GM12878 (cell line): ENCODE results near the gene GINS2. TPM values are rescaled to one million over a fixed set of nuclear protein-coding genes. Genes with fewer than 3 reads are reported as not detected.

Experiments used
- CBFB ChIP-seq: IDR thresholded peaks from 2 replicates; pipeline ENCODE4 v1.6.1; 2016; ENCODE audit warnings: antibody characterized with exemption, low read depth
- CEBPB ChIP-seq, 2 experiments: fragments of 150-350 bp in 1 of 2; IDR thresholded peaks; 2 replicates each; pipeline ENCODE4 v1.6.1; 2012 to 2014; ENCODE audit warnings: low read depth in 2 of 2, low read length in 2 of 2, borderline replicate concordance in 1 of 2, inconsistent platforms in 1 of 2
- CREB1 ChIP-seq: IDR thresholded peaks from 2 replicates; pipeline ENCODE4 v1.6.1; 2012; ENCODE audit warnings: low read depth, mild to moderate bottlenecking, inconsistent platforms
- EED ChIP-seq: sonication (generic); IDR thresholded peaks from 2 replicates; pipeline ENCODE4 v1.6.1; 2016; ENCODE audit warnings: antibody characterized with exemption, low read depth
- EGR1 ChIP-seq, 2 experiments: IDR thresholded peaks; 1 replicate in 1 of 2; 2 replicates in 1 of 2; pipeline ENCODE4 v1.6.1; 2011 to 2012; ENCODE audit warnings: low read depth in 2 of 2, low read length in 2 of 2, borderline replicate concordance in 1 of 2, mild to moderate bottlenecking in 1 of 2, moderate library complexity in 1 of 2
- ETV6 ChIP-seq, 2 experiments: fragments of 450-650 bp in 1 of 2; IDR thresholded peaks in 1 of 2; conservative IDR thresholded peaks in 1 of 2; 2 replicates each; pipeline ENCODE4 v1.6.1; 2014; ENCODE audit warnings: antibody characterized with exemption in 1 of 2, borderline replicate concordance in 1 of 2, low read depth in 1 of 2, mild to moderate bottlenecking in 1 of 2, moderate library complexity in 1 of 2
- FOXM1 ChIP-seq: IDR thresholded peaks from 2 replicates; pipeline ENCODE4 v1.6.1; 2012; ENCODE audit warnings: low read depth, mild to moderate bottlenecking, inconsistent platforms, low read length, moderate library complexity
- GABPA ChIP-seq: IDR thresholded peaks from 2 replicates; pipeline ENCODE4 v1.6.1; 2014; ENCODE audit warnings: antibody characterized with exemption, low read depth, mild to moderate bottlenecking, inconsistent platforms
- HCFC1 ChIP-seq: fragments of 150-350 bp; IDR thresholded peaks from 2 replicates; pipeline ENCODE4 v1.6.1; 2014; ENCODE audit warnings: low read length
- HDAC2 ChIP-seq: fragments of 200-600 bp; sonication (generic); IDR thresholded peaks from 2 replicates; pipeline ENCODE4 v1.6.1; 2017
- IKZF1 ChIP-seq: fragments of 450-650 bp; conservative IDR thresholded peaks from 2 replicates; pipeline ENCODE4 v1.6.1; 2017; ENCODE audit warnings: antibody characterized with exemption, mild to moderate bottlenecking
- LARP7 ChIP-seq: fragments of 450-650 bp; IDR thresholded peaks from 2 replicates; pipeline ENCODE4 v1.6.1; 2017; ENCODE audit warnings: mild to moderate bottlenecking
- PAX5 ChIP-seq: IDR thresholded peaks from 2 replicates; pipeline ENCODE4 v1.6.1; 2011; ENCODE audit warnings: low read depth, low read length, borderline replicate concordance
- RAD51 ChIP-seq: fragments of 450-650 bp; IDR thresholded peaks from 2 replicates; pipeline ENCODE4 v1.6.1; 2016; ENCODE audit warnings: moderate library complexity, mild to moderate bottlenecking, inconsistent platforms
- RB1 ChIP-seq: fragments of 450-650 bp; formaldehyde crosslinking; IDR thresholded peaks from 2 replicates; pipeline ENCODE4 v1.6.1; 2017; ENCODE audit warnings: mild to moderate bottlenecking, borderline replicate concordance
- RELA ChIP-seq: fragments of 450-650 bp; IDR thresholded peaks from 2 replicates; pipeline ENCODE4 v1.8.0; 2014; ENCODE audit warnings: borderline replicate concordance; ENCODE audit not compliant: partially characterized antibody
- SIN3A ChIP-seq: IDR thresholded peaks from 2 replicates; pipeline ENCODE4 v1.6.1; 2012; ENCODE audit warnings: low read depth, low read length, improper control_type of control experiment
- SIX5 ChIP-seq: IDR thresholded peaks from 2 replicates; pipeline ENCODE4 v1.6.1; 2011; ENCODE audit warnings: mild to moderate bottlenecking, low read depth, low read length, moderate library complexity; ENCODE audit not compliant: severe bottlenecking
- SMAD1 ChIP-seq: fragments of 450-650 bp; IDR thresholded peaks from 2 replicates; pipeline ENCODE4 v1.6.1; 2018; ENCODE audit warnings: mild to moderate bottlenecking, low read depth; ENCODE audit not compliant: partially characterized antibody
- SP1 ChIP-seq: IDR thresholded peaks from one replicate; pipeline ENCODE4 v1.6.1; 2011; ENCODE audit warnings: low read depth, low read length
- TBL1XR1 ChIP-seq: IDR thresholded peaks from 2 replicates; pipeline ENCODE4 v1.6.1; 2012; ENCODE audit warnings: low read depth, low read length, improper control_type of control experiment
- ZNF384 ChIP-seq: IDR thresholded peaks from 2 replicates; pipeline ENCODE4 v1.6.1; 2012; ENCODE audit warnings: low read depth, mild to moderate bottlenecking, low read length, improper control_type of control experiment, borderline replicate concordance
- polyA plus RNA-seq, 11 experiments: library from polyadenylated mRNA; depleted of rRNA in 4 of 11; unstranded in 6 of 11; stranded (reverse) in 5 of 11; fragments of >200 nt; fragmentation: Nextera tagmentation in 4 of 11; fragmentation: Illumina TruSeq in 1 of 11; extraction: Ambion mirVana in 4 of 11; extraction: Trizol in 1 of 11; gene quantifications; 1 replicate in 1 of 11; 2 replicates in 10 of 11; pipeline versions ENCODE4 v1.2.1 to v1.2.3, GENCODE V29; 2011 to 2016; ENCODE audit warnings: inconsistent platforms in 2 of 11, missing spikeins in 2 of 11, low read depth in 1 of 11
- total RNA-seq, 4 experiments: library from RNA; depleted of rRNA in 3 of 4; stranded (reverse); fragments of >200 nt in 3 of 4; fragmentation: Illumina TruSeq in 1 of 4; extraction: Trizol in 1 of 4; gene quantifications; 2 replicates each; pipeline versions ENCODE4 v1.2.1 to v1.2.3, GENCODE V29; 2013 to 2021
- TF ChIP-seq, protein P1 (sequence below): IDR thresholded peaks from 2 replicates; pipeline ENCODE4 v1.6.1; 2012; ENCODE audit warnings: improper control_type of control experiment, low read depth, low read length; ENCODE audit not compliant: insufficient replicate concordance
- TF ChIP-seq, protein P2 (sequence below): IDR thresholded peaks from 2 replicates; pipeline ENCODE4 v1.6.1; 2012; ENCODE audit warnings: low read depth, low read length, improper control_type of control experiment
- TF ChIP-seq, protein P3 (sequence below): fragments of 450-650 bp; IDR thresholded peaks from 2 replicates; pipeline ENCODE4 v1.6.1; 2014; ENCODE audit warnings: mild to moderate bottlenecking

GINS2 gene
- total and polyA plus RNA-seq, 10 of the 15 experiments (the other 5 are each of a cell fraction or from before 2014, with no cell fraction given), result 42.7 to 90.8 (median 57.0) TPM

DNA sequence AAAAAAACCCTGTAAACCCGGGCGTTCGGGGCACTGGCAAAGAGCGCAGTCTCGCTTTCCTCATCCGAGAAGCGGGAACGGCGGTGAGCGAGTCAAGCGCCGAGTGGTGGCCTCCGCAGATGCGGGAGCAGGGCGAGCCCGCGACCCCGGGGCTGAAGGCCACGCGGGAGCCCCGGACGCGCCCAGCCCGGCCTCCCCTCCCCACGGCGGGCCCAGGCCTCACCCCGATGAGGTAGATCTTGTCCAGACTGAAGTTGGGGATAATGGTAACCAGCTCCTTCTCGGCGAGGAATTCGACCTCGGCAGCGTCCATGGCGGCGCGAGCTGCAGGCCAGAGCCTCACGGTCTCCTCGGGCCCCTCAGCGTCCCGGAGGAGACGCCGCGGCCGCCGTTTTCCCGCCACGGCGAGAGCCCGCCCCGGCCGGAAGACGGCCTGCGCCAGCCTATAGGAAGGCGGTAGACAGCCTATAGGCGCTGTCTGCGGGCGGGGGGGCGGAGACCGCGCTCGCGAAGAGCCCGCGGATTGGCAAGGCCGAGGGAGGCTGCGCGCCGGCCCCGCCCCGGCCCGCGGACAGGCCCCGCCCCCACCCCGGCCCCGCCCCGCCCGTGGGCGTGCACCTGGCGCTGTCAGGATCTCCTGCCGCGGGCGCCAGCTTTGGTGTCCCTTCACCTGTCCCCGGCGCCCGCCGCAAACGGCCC, at the start of gene GINS2 (continued):
- TF ChIP-seq, protein P1, sequence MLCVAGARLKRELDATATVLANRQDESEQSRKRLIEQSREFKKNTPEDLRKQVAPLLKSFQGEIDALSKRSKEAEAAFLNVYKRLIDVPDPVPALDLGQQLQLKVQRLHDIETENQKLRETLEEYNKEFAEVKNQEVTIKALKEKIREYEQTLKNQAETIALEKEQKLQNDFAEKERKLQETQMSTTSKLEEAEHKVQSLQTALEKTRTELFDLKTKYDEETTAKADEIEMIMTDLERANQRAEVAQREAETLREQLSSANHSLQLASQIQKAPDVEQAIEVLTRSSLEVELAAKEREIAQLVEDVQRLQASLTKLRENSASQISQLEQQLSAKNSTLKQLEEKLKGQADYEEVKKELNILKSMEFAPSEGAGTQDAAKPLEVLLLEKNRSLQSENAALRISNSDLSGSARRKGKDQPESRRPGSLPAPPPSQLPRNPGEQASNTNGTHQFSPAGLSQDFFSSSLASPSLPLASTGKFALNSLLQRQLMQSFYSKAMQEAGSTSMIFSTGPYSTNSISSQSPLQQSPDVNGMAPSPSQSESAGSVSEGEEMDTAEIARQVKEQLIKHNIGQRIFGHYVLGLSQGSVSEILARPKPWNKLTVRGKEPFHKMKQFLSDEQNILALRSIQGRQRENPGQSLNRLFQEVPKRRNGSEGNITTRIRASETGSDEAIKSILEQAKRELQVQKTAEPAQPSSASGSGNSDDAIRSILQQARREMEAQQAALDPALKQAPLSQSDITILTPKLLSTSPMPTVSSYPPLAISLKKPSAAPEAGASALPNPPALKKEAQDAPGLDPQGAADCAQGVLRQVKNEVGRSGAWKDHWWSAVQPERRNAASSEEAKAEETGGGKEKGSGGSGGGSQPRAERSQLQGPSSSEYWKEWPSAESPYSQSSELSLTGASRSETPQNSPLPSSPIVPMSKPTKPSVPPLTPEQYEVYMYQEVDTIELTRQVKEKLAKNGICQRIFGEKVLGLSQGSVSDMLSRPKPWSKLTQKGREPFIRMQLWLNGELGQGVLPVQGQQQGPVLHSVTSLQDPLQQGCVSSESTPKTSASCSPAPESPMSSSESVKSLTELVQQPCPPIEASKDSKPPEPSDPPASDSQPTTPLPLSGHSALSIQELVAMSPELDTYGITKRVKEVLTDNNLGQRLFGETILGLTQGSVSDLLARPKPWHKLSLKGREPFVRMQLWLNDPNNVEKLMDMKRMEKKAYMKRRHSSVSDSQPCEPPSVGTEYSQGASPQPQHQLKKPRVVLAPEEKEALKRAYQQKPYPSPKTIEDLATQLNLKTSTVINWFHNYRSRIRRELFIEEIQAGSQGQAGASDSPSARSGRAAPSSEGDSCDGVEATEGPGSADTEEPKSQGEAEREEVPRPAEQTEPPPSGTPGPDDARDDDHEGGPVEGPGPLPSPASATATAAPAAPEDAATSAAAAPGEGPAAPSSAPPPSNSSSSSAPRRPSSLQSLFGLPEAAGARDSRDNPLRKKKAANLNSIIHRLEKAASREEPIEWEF, result no peak
- TF ChIP-seq FOXM1 (no peak), EGR1 (IDR thresholded peaks at IDR 0.05; ENCODE audit: borderline replicate concordance in 1 of 2, low read depth in 2 of 2, low read length in 2 of 2) (peak in 1 of 2 experiments; percentile 51; a peak in 1 of 3 replicates), GABPA (peak; percentile 75), IKZF1 (peak; percentile 41; the same call in 1 of the 2 replicates), HCFC1 (no peak), TBL1XR1 (no peak), SIN3A (peak; percentile 69; the same call in 1 of the 2 replicates), LARP7 (peak; percentile 80), ZNF384 (no peak), CREB1 (peak; percentile 54), ETV6 (conservative IDR thresholded peaks at IDR 0.05 in 1 of 2, IDR thresholded peaks at IDR 0.05 in 1 of 2; ENCODE audit: borderline replicate concordance in 1 of 2, low read depth in 1 of 2) (no peak), CBFB (no peak), SMAD1 (no peak), CEBPB (IDR thresholded peaks at IDR 0.05; ENCODE audit: borderline replicate concordance in 1 of 2, low read depth in 2 of 2, low read length in 2 of 2) (no peak), EED (no peak), SP1 (peak; percentile 94), HDAC2 (no peak), RAD51 (no peak), SIX5 (no peak), PAX5 (no peak), RELA (no peak), RB1 (peak; percentile 100)
- TF ChIP-seq, protein P2, sequence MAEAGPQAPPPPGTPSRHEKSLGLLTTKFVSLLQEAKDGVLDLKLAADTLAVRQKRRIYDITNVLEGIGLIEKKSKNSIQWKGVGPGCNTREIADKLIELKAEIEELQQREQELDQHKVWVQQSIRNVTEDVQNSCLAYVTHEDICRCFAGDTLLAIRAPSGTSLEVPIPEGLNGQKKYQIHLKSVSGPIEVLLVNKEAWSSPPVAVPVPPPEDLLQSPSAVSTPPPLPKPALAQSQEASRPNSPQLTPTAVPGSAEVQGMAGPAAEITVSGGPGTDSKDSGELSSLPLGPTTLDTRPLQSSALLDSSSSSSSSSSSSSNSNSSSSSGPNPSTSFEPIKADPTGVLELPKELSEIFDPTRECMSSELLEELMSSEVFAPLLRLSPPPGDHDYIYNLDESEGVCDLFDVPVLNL, result peak; percentile 93
- TF ChIP-seq, protein P3, sequence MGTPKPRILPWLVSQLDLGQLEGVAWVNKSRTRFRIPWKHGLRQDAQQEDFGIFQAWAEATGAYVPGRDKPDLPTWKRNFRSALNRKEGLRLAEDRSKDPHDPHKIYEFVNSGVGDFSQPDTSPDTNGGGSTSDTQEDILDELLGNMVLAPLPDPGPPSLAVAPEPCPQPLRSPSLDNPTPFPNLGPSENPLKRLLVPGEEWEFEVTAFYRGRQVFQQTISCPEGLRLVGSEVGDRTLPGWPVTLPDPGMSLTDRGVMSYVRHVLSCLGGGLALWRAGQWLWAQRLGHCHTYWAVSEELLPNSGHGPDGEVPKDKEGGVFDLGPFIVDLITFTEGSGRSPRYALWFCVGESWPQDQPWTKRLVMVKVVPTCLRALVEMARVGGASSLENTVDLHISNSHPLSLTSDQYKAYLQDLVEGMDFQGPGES, result peak; percentile 60; the same call in 1 of the 2 replicates
